Activated CD8-positive, alpha-beta memory T cell treated with anti-CD3 and anti-CD28 coated beads, Interleukin-2, amount 50 U/mL, for 4 hours (primary cell): Measurements from ENCODE around the gene ULBP3.
"Not testable (repeated sequence)": the region's sequence is repeated elsewhere in the genome, so short reads cannot be mapped to it uniquely, and the experiment has no call there.

ENCODE experiments used
- DNase-seq: peaks from one replicate; pipeline ENCODE4 v3.0.0-alpha.2; 2020

The ULBP3 gene

GRCh38 chr6:150075034-150075421, 6.1 kb upstream of the ULBP3 start:
- no peak for DNase-seq

- not testable (repeated sequence) for DNase-seq
Observed at GRCh38 chr6:150074396-150075033, 5.6 kb upstream of the ULBP3 start.

GRCh38 chr6:150072201-150072600, 3.3 kb upstream of the ULBP3 start:
- peak; percentile 47 for DNase-seq

GRCh38 chr6:150070236-150070818, 1.4 kb upstream of the ULBP3 start:
- no peak for DNase-seq

- DNase-seq, result no peak
Observed at GRCh38 chr6:150069706-150070105, 785 bp upstream of the ULBP3 start.

- no peak for DNase-seq
Observed at GRCh38 chr6:150068151-150068550, 770 bp downstream of the ULBP3 start.

- no peak for DNase-seq
Observed at GRCh38 chr6:150065083-150065482, 3.8 kb downstream of the ULBP3 start.

GRCh38 chr6:150063640-150064039, 5.3 kb downstream of the ULBP3 start:
- no peak for DNase-seq

GRCh38 chr6:150059973-150060372, 8.9 kb downstream of the ULBP3 start:
- not testable (repeated sequence) for DNase-seq

GRCh38 chr6:150058986-150059385, 9.9 kb downstream of the ULBP3 start:
- no peak for DNase-seq

- no peak for DNase-seq
Observed at GRCh38 chr6:150058231-150058792, 10.6 kb downstream of the ULBP3 start.

GRCh38 chr6:150057501-150057951, 11.4 kb downstream of the ULBP3 start:
- no peak for DNase-seq

GRCh38 chr6:150056916-150057315, 12.0 kb downstream of the ULBP3 start:
- DNase-seq, result no peak

- DNase-seq, result no peak
Observed at GRCh38 chr6:150056156-150056555, 12.8 kb downstream of the ULBP3 start.

GRCh38 chr6:150055131-150055530, 13.8 kb downstream of the ULBP3 start:
- no peak for DNase-seq

- no peak for DNase-seq
Observed at GRCh38 chr6:150053450-150053849, 15.5 kb downstream of the ULBP3 start.

GRCh38 chr6:150050846-150051245, 18.1 kb downstream of the ULBP3 start:
- no peak for DNase-seq

- no peak for DNase-seq
Observed at GRCh38 chr6:150048099-150048498, 20.8 kb downstream of the ULBP3 start.

GRCh38 chr6:150046943-150047342, 22.0 kb downstream of the ULBP3 start:
- no peak for DNase-seq

- DNase-seq, result no peak
Observed at GRCh38 chr6:150044621-150045145, 24.2 kb downstream of the ULBP3 start.

GRCh38 chr6:150043501-150044412, 25.2 kb downstream of the ULBP3 start:
- DNase-seq, result no peak

GRCh38 chr6:150043096-150043495, 25.8 kb downstream of the ULBP3 start:
- DNase-seq, result no peak
